HL-60 (cell line): Measurements from ENCODE around the gene ANO9.
"Not testable (repeated sequence)": the region's sequence is repeated elsewhere in the genome, so short reads cannot be mapped to it uniquely, and the experiment has no call there.

Experiments
- DNase-seq, 2 experiments: peaks; one replicate each; pipeline ENCODE4 v3.0.0-alpha.2; 2010 to 2020; ENCODE audit warnings: low read depth in 1 of 2, low spot score in 1 of 2
- H3K27ac ChIP-seq: fragments of 250-450 bp; sonication (Bioruptor Pico); replicated peaks from 2 replicates; pipeline ENCODE4 v1.5.1; 2020; ENCODE audit warnings: mild to moderate bottlenecking, moderate library complexity
- H3K27me3 ChIP-seq: fragments of 250-450 bp; sonication (Bioruptor Pico); 2 replicates; pipeline ENCODE4 v1.5.1; 2021; ENCODE audit warnings: mild to moderate bottlenecking, moderate library complexity; ENCODE audit not compliant: insufficient read depth, poor library complexity, severe bottlenecking
- H3K4me3 ChIP-seq: replicated peaks from 2 replicates; pipeline ENCODE4 v1.5.1; 2011; ENCODE audit warnings: mild to moderate bottlenecking, control low read depth, low read length; ENCODE audit not compliant: insufficient read depth
- GABPA ChIP-seq: IDR thresholded peaks from 2 replicates; pipeline ENCODE4 v1.6.1; 2012; ENCODE audit warnings: low read depth
- POLR2AphosphoS5 ChIP-seq: IDR thresholded peaks from 2 replicates; pipeline ENCODE4 v1.6.1; 2012; ENCODE audit warnings: low read depth
- SPI1 ChIP-seq: IDR thresholded peaks from 2 replicates; pipeline ENCODE4 v1.6.1; 2012; ENCODE audit warnings: low read depth, mild to moderate bottlenecking, borderline replicate concordance
- TF ChIP-seq, protein P1 (sequence below): IDR thresholded peaks from one replicate; pipeline ENCODE4 v1.5.1; 2011; ENCODE audit warnings: low read length, control low read depth, inconsistent platforms; ENCODE audit not compliant: insufficient read depth
- TF ChIP-seq, protein P2 (sequence below): IDR thresholded peaks from 2 replicates; pipeline ENCODE4 v1.6.1; 2012; ENCODE audit warnings: low read depth; ENCODE audit not compliant: insufficient replicate concordance

ANO9 gene

DNA sequence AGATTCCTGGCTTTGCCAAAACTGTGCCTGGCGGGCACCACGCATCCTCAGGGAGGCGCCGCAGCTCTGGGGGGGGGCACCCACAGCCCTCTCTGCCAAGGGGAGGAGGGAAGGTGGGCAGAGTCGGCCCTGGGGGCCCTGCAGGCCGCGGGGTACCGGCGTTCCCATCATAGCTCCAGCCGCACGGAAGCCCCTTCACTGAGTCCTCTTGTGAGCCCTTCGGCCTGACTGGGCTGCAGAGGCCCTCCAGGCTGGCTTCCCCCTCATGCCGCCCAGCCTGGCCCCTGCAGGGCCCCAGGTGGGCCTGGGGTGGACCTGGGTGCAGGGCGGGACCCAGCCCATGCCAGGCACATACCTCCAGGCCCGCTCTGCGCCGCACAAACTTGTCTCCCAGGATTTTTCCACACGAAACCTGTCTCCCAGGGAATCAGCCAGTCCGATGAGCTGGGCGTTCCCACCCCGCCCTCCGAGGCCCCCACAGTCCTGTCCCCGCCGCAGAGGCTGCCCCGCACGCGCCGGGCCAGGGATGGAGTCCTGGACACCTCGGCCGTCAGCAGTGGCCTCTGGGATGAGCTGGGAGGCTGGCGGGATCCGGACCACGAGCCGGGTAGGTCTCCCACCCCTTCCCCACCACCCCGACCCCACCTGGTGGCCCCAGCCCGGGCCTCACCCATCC lies 49.6 kb downstream of the ANO9 start:
- Histone ChIP-seq H3K27ac (no peak overlapping the region), H3K27me3 (peaks cover 9% of the 10 kb centered on the region), H3K4me3 (no peak overlapping the region)
- DNase-seq = no peak
- TF ChIP-seq GABPA = no peak

DNA sequence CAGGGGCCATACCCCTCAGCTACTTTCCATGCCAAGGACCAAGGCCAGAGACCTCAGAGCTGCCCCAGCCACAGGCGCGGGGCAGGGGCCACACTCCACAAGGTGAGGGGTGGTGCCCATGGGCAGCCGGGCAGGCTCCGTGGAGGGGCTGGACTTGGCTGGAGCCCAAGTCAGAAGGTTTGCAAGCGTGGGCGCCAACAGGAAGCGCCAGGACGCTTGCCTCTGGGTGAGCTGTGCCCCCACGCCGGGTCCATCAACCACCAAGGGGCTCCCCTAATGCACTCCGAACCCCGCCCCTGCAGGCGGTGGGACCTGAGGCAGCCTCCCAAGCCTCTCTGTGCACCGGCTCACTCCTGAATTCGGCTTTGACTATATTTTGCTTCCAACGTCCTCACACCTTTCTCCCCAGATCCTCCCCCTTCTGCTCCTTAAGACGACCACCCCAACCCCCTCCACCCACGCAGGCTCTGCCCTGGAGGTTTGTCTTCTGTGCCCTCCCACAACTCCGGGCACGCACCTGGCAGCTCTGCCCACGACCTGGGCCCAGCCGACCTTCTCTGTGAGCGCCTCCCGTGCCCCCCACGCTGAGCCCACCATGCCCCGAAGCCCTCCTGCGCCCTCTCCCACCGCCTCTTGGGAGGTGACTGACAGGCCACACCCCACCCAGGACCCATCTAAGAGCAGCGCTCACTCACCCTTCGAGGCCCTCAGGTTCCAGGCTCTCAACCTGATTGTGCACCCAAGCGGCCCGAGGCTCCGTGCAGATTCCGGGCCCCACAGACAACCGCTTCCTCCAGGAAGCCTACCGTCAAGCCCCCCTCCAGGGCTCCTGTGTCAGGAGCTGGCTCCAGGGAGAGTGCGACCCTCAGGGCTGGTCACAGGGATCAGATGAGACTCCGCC lies 50.4 kb downstream of the ANO9 start:
- TF ChIP-seq SPI1 = no peak
- no peak for TF ChIP-seq POLR2AphosphoS5
- TF ChIP-seq, protein P1, sequence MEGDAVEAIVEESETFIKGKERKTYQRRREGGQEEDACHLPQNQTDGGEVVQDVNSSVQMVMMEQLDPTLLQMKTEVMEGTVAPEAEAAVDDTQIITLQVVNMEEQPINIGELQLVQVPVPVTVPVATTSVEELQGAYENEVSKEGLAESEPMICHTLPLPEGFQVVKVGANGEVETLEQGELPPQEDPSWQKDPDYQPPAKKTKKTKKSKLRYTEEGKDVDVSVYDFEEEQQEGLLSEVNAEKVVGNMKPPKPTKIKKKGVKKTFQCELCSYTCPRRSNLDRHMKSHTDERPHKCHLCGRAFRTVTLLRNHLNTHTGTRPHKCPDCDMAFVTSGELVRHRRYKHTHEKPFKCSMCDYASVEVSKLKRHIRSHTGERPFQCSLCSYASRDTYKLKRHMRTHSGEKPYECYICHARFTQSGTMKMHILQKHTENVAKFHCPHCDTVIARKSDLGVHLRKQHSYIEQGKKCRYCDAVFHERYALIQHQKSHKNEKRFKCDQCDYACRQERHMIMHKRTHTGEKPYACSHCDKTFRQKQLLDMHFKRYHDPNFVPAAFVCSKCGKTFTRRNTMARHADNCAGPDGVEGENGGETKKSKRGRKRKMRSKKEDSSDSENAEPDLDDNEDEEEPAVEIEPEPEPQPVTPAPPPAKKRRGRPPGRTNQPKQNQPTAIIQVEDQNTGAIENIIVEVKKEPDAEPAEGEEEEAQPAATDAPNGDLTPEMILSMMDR = no peak
- TF ChIP-seq, protein P2, sequence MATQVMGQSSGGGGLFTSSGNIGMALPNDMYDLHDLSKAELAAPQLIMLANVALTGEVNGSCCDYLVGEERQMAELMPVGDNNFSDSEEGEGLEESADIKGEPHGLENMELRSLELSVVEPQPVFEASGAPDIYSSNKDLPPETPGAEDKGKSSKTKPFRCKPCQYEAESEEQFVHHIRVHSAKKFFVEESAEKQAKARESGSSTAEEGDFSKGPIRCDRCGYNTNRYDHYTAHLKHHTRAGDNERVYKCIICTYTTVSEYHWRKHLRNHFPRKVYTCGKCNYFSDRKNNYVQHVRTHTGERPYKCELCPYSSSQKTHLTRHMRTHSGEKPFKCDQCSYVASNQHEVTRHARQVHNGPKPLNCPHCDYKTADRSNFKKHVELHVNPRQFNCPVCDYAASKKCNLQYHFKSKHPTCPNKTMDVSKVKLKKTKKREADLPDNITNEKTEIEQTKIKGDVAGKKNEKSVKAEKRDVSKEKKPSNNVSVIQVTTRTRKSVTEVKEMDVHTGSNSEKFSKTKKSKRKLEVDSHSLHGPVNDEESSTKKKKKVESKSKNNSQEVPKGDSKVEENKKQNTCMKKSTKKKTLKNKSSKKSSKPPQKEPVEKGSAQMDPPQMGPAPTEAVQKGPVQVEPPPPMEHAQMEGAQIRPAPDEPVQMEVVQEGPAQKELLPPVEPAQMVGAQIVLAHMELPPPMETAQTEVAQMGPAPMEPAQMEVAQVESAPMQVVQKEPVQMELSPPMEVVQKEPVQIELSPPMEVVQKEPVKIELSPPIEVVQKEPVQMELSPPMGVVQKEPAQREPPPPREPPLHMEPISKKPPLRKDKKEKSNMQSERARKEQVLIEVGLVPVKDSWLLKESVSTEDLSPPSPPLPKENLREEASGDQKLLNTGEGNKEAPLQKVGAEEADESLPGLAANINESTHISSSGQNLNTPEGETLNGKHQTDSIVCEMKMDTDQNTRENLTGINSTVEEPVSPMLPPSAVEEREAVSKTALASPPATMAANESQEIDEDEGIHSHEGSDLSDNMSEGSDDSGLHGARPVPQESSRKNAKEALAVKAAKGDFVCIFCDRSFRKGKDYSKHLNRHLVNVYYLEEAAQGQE = no peak
- no peak for TF ChIP-seq GABPA
- Histone ChIP-seq H3K4me3 (no peak overlapping the region), H3K27me3 (peaks cover 5% of the 10 kb centered on the region), H3K27ac (no peak overlapping the region)
- no peak for DNase-seq

DNA sequence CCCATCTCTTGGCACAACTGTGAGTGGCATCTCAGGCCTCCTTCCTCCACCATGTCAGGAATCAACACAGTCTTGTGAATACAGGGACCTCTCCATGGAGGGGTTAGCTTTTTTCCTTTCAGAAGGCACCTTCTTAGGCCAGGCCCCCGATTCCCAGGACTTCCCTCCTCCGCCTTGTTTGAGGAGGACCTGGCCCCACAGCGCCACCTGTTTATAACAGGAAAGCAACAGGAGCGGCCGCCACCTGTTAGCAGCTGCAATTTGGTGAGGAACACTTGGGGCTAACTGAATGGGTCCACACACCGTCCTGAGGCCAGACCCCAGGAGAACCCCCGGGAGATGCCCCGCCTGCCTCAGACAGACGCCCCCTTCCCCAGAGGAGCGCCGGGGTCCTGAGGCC lies 51.6 kb downstream of the ANO9 start:
- DNase-seq = no peak
- no peaks in the 10 kb centered on the region for H3K27me3 ChIP-seq
- no peak overlapping the region for H3K4me3 ChIP-seq
- TF ChIP-seq POLR2AphosphoS5 (no peak), GABPA (no peak), SPI1 (no peak)
- TF ChIP-seq, protein P2 = no peak
- TF ChIP-seq, protein P1 = no peak
- H3K27ac ChIP-seq = no peak overlapping the region

DNA sequence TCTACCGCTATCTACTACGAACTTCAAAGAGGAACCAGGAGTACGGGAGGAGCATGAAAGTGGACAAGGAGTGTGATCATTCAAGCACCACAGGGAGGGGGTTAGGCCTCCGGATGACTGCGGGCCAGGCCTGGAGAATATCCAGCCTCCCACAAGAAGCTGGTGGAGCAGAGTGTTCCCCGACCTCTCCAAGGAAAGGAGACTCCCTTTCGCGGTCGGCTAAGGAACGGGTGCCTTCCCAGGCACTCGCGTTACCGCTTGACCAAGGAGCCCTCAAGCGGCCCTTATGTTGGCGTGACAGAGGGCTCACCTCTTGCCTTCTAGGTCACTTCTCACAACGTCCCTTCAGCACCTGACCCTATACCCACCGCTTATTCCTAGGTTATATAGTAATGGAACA lies 52.4 kb downstream of the ANO9 start:
- not testable (repeated sequence) for H3K27me3 ChIP-seq, H3K4me3 ChIP-seq, H3K27ac ChIP-seq, DNase-seq
